ENCODE data around the gene ARHGAP42. TPM values are rescaled to one million over a fixed set of nuclear protein-coding genes. Genes with fewer than 3 reads are reported as not detected.

The ARHGAP42 gene
- total and polyA plus RNA-seq, 8 donors = 2.3 to 119 (median 39.3) TPM

DNA sequence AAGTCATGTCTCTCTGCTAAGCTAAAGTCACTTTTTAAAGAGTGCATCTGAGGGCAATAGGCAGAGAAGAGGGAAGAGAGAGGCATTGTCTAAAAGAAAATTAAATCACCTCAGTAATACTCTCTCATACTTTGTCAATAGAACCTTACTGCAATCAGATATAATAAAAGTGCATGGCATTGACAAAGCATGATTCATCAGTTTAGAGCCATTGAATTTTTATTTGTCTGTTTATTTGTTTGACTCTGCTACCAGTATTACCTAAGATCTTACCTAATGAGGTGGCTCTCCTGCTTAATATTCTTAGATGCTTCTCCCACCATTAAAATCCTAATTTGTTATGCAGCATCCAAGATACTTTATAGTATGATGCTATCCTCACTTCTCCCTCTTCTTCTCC, 233.5 kb downstream of the ARHGAP42 start:
- Histone ChIP-seq H3K27me3 (no peaks in the 10 kb centered on the region), H3K4me3 (no peak overlapping the region), H3K4me1 (peaks cover 5 to 19% (median 12%) of the 10 kb centered on the region in 4 donors), H3K27ac (no peak overlapping the region), H3K36me3 (peaks cover 0 to 4% (median 0%) of the 10 kb centered on the region in 4 donors), H3K9me3 (no peaks in the 10 kb centered on the region)
- intact Hi-C loops (cut with DNase I; ENCODE audit: low total_unique reads) = no loop called here
- DNase-seq = no peak
- TF ChIP-seq EP300 (IDR thresholded peaks at IDR 0.05) = no peak
- no peak for TF ChIP-seq POLR2A (IDR thresholded peaks at IDR 0.05)
- TF ChIP-seq, protein P1, sequence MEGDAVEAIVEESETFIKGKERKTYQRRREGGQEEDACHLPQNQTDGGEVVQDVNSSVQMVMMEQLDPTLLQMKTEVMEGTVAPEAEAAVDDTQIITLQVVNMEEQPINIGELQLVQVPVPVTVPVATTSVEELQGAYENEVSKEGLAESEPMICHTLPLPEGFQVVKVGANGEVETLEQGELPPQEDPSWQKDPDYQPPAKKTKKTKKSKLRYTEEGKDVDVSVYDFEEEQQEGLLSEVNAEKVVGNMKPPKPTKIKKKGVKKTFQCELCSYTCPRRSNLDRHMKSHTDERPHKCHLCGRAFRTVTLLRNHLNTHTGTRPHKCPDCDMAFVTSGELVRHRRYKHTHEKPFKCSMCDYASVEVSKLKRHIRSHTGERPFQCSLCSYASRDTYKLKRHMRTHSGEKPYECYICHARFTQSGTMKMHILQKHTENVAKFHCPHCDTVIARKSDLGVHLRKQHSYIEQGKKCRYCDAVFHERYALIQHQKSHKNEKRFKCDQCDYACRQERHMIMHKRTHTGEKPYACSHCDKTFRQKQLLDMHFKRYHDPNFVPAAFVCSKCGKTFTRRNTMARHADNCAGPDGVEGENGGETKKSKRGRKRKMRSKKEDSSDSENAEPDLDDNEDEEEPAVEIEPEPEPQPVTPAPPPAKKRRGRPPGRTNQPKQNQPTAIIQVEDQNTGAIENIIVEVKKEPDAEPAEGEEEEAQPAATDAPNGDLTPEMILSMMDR (IDR thresholded peaks at IDR 0.05) = no peak
- no peak for TF ChIP-seq POLR2AphosphoS5 (IDR thresholded peaks at IDR 0.05)

DNA sequence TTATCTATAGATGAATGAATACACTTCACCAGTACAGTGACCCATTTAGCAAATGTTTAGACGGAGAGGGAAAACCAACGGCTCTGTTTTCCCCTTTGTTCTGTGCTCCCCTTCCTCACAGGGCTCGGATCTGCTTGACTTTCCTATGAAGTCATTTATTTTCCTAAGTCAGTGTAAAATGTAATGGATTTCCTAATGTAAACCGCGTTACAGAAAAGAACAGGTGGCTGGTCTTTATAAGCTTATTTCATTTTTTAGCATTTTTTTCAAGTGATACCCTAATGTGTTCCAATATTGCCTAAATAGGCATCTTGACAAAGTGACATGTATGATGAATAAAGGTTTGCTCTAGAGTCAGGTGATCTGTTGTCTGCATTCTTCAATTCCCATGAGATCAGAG, 235.0 kb downstream of the ARHGAP42 start:
- Histone ChIP-seq H3K27ac (no peak overlapping the region), H3K36me3 (peaks cover 0 to 4% (median 0%) of the 10 kb centered on the region in 4 donors), H3K4me3 (no peak overlapping the region), H3K27me3 (no peaks in the 10 kb centered on the region), H3K9me3 (no peaks in the 10 kb centered on the region), H3K4me1 (peaks cover 5 to 19% (median 12%) of the 10 kb centered on the region in 4 donors)
- TF ChIP-seq, protein P1 (IDR thresholded peaks at IDR 0.05) = no peak
- TF ChIP-seq POLR2A (IDR thresholded peaks at IDR 0.05) = no peak
- TF ChIP-seq POLR2AphosphoS5 (IDR thresholded peaks at IDR 0.05) = no peak
- no peak for TF ChIP-seq EP300 (IDR thresholded peaks at IDR 0.05)
- intact Hi-C loops (cut with DNase I; ENCODE audit: low total_unique reads) = no loop called here
- 68 to 76% (median 74%) methylated on average over 5 of the region's 5 CpGs for WGBS, 5 donors
- no peak for DNase-seq

DNA sequence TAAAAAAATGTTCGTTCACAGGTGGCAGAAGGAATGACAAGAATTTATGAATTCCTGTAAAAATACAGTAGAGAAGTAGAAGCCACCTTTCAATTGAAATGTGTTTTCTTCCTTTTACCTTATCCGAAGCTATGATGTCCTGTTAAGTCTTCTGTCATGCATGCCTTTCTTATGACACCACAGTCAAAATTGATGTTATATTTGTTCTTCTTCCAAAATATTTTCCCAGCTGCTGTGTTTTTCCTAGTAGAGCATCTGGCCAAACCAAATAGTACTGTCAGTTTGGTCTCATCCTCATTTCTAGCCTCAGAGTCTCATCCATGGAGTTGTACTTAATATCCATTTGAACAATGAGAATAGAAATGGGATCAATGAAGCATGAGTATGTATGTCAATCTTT, 236.5 kb downstream of the ARHGAP42 start:
- TF ChIP-seq POLR2AphosphoS5 (IDR thresholded peaks at IDR 0.05) = no peak
- TF ChIP-seq, protein P1 (IDR thresholded peaks at IDR 0.05) = no peak
- no peak for TF ChIP-seq EP300 (IDR thresholded peaks at IDR 0.05)
- TF ChIP-seq POLR2A (IDR thresholded peaks at IDR 0.05) = no peak
- H3K4me1 ChIP-seq = peaks cover 5 to 14% (median 10%) of the 10 kb centered on the region in 4 donors
- DNase-seq = no peak
- no peaks in the 10 kb centered on the region for H3K9me3 ChIP-seq
- WGBS, 5 donors = 61 to 71% (median 65%) methylated on average over 2 of the region's 2 CpGs
- H3K27me3 ChIP-seq = no peaks in the 10 kb centered on the region
- intact Hi-C loops (cut with DNase I; ENCODE audit: low total_unique reads) = no loop called here
- no peak overlapping the region for H3K4me3 ChIP-seq
- peaks cover 0 to 4% (median 0%) of the 10 kb centered on the region in 4 donors for H3K36me3 ChIP-seq
- H3K27ac ChIP-seq = no peak overlapping the region

DNA sequence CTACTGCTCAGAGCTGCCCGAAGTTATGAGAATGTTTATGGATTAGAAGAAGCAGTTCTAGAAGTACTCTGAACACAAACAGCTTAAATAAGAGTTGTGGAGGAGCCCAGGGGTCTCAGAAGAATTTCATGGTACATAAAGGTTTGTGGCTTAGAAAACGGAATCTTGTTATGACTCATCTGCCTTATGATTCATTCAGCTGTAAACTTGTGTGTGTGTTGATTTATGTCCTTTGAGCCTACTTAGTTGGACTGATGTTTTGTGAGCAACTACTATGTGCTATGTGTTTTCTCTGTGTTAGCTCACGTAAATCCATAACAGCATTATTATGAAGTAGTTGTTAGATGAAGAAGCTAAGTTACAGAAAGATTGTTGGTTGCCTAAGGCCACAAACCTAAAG, 238.8 kb downstream of the ARHGAP42 start:
- Histone ChIP-seq H3K4me1 (peaks cover 0 to 11% (median 0%) of the 10 kb centered on the region in 4 donors), H3K4me3 (no peak overlapping the region), H3K27ac (no peak overlapping the region), H3K36me3 (peaks cover 0 to 4% (median 0%) of the 10 kb centered on the region in 4 donors), H3K27me3 (no peaks in the 10 kb centered on the region), H3K9me3 (no peaks in the 10 kb centered on the region)
- TF ChIP-seq POLR2A (IDR thresholded peaks at IDR 0.05) = no peak
- WGBS, 5 donors = 64 to 78% (median 78%) methylated on average over 3 of the region's 3 CpGs
- intact Hi-C loops (cut with DNase I; ENCODE audit: low total_unique reads) = no loop called here
- no peak for DNase-seq

DNA sequence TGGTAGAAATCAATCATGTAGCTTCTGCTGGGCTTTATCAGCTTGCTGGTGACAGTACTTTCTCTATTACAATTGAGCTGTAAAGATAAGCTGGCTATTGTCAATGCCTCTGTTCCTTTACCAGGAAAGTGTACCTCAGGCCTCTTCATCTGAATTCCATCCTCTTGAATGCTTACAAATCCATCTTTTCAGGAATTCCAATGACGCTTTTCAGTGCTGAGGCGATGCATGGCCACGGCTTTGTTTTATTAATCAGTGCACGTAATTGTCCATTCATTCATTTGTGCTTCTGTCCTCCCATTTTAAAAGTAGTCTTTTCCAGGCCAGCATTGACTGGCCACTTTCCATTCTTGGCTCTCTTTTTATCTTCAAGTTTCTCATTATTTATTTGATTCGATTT, 240.5 kb downstream of the ARHGAP42 start:
- intact Hi-C loops (cut with DNase I; ENCODE audit: low total_unique reads) = no loop called here

More for the DNA sequence above, 240.5 kb downstream of the ARHGAP42 start:
- Histone ChIP-seq H3K4me1 (peaks cover 0 to 11% (median 0%) of the 10 kb centered on the region in 4 donors), H3K27me3 (no peaks in the 10 kb centered on the region), H3K27ac (no peak overlapping the region), H3K36me3 (no peaks in the 10 kb centered on the region), H3K9me3 (no peaks in the 10 kb centered on the region), H3K4me3 (no peak overlapping the region)
- DNase-seq = no peak
- TF ChIP-seq, protein P1 (IDR thresholded peaks at IDR 0.05) = no peak
- TF ChIP-seq POLR2AphosphoS5 (IDR thresholded peaks at IDR 0.05) (no peak), EP300 (IDR thresholded peaks at IDR 0.05) (no peak), POLR2A (IDR thresholded peaks at IDR 0.05) (no peak)
- 57 to 76% (median 75%) methylated on average over 5 of the region's 5 CpGs for WGBS, 5 donors

Measured in stomach (tissue), 9 donors.